ENCODE results near the gene MYO1D. TPM values are rescaled to one million over a fixed set of nuclear protein-coding genes. Genes with fewer than 3 reads are reported as not detected.

MYO1D gene
- total and polyA plus RNA-seq, 2 of the 13 experiments (the other 11 are each of a cell fraction or from before 2014, with no cell fraction given): 13.2 to 17.3 TPM

- ATAC-seq: no peak
- Histone ChIP-seq H3K79me2 (ENCODE audit: insufficient read depth, low read length) (no peaks in the 10 kb centered on the region), H3K27me3 (ENCODE audit: control insufficient read depth in 1 of 2, insufficient read depth in 2 of 2, low read length in 2 of 2) (no peaks in the 10 kb centered on the region), H4K20me1 (ENCODE audit: insufficient read depth, low read length) (no peaks in the 10 kb centered on the region; the same call in 1 of the 2 replicates), H3K27ac (ENCODE audit: extremely low read length, insufficient read depth, low read length) (no peak overlapping the region), H2AFZ (ENCODE audit: low read length) (no peak overlapping the region), H3K4me2 (ENCODE audit: low read depth, low read length) (no peak overlapping the region), H3K4me3 (replicated peaks in 1 of 3; ENCODE audit: insufficient read depth in 1 of 3, low read depth in 2 of 3, low read length in 3 of 3) (no peak overlapping the region), H3K4me1 (ENCODE audit: insufficient read depth, low read length) (no peaks in the 10 kb centered on the region), H3K9ac (ENCODE audit: insufficient read depth, low read depth, low read length) (no peak overlapping the region), H3K36me3 (replicated peaks in 1 of 2; ENCODE audit: control insufficient read depth in 1 of 2, insufficient read depth in 2 of 2, low read length in 2 of 2) (no peaks in the 10 kb centered on the region), H3K9me3 (ENCODE audit: low read length) (no peaks in the 10 kb centered on the region)
- 89% methylated on average over 3 of the region's 3 CpGs for WGBS (ENCODE audit: low lambda C conversion rate)
- no peak for TF ChIP-seq PREB (CRISPR knock-in tag; IDR thresholded peaks at IDR 0.05)
- TF ChIP-seq, protein P1, sequence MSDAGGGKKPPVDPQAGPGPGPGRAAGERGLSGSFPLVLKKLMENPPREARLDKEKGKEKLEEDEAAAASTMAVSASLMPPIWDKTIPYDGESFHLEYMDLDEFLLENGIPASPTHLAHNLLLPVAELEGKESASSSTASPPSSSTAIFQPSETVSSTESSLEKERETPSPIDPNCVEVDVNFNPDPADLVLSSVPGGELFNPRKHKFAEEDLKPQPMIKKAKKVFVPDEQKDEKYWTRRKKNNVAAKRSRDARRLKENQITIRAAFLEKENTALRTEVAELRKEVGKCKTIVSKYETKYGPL (CRISPR knock-in tag; IDR thresholded peaks at IDR 0.05): no peak
- no peak for TF ChIP-seq ZNF839 (CRISPR knock-in tag; IDR thresholded peaks at IDR 0.05; ENCODE audit: borderline replicate concordance)
- no peak for TF ChIP-seq FOXO1 (CRISPR knock-in tag; IDR thresholded peaks at IDR 0.05)
- TF ChIP-seq MAZ (IDR thresholded peaks at IDR 0.05; ENCODE audit: borderline replicate concordance, low read depth, low read length): no peak
- no peak for TF ChIP-seq MAZ (CRISPR knock-in tag; IDR thresholded peaks at IDR 0.05; ENCODE audit: low read depth)
- TF ChIP-seq ZNF331 (CRISPR knock-in tag; IDR thresholded peaks at IDR 0.05): no peak
- TF ChIP-seq PAXIP1 (CRISPR knock-in tag; conservative IDR thresholded peaks at IDR 0.05): no peak
- TF ChIP-seq IRX3 (CRISPR knock-in tag; IDR thresholded peaks at IDR 0.05; ENCODE audit: borderline replicate concordance, low read depth): no peak
- TF ChIP-seq ZFP36 (IDR thresholded peaks at IDR 0.05; ENCODE audit: borderline replicate concordance, low read depth, low read length, partially characterized antibody): no peak
- TF ChIP-seq ZBTB8A (CRISPR knock-in tag; IDR thresholded peaks at IDR 0.05; ENCODE audit: borderline replicate concordance, low read depth): no peak
- TF ChIP-seq, protein P2, sequence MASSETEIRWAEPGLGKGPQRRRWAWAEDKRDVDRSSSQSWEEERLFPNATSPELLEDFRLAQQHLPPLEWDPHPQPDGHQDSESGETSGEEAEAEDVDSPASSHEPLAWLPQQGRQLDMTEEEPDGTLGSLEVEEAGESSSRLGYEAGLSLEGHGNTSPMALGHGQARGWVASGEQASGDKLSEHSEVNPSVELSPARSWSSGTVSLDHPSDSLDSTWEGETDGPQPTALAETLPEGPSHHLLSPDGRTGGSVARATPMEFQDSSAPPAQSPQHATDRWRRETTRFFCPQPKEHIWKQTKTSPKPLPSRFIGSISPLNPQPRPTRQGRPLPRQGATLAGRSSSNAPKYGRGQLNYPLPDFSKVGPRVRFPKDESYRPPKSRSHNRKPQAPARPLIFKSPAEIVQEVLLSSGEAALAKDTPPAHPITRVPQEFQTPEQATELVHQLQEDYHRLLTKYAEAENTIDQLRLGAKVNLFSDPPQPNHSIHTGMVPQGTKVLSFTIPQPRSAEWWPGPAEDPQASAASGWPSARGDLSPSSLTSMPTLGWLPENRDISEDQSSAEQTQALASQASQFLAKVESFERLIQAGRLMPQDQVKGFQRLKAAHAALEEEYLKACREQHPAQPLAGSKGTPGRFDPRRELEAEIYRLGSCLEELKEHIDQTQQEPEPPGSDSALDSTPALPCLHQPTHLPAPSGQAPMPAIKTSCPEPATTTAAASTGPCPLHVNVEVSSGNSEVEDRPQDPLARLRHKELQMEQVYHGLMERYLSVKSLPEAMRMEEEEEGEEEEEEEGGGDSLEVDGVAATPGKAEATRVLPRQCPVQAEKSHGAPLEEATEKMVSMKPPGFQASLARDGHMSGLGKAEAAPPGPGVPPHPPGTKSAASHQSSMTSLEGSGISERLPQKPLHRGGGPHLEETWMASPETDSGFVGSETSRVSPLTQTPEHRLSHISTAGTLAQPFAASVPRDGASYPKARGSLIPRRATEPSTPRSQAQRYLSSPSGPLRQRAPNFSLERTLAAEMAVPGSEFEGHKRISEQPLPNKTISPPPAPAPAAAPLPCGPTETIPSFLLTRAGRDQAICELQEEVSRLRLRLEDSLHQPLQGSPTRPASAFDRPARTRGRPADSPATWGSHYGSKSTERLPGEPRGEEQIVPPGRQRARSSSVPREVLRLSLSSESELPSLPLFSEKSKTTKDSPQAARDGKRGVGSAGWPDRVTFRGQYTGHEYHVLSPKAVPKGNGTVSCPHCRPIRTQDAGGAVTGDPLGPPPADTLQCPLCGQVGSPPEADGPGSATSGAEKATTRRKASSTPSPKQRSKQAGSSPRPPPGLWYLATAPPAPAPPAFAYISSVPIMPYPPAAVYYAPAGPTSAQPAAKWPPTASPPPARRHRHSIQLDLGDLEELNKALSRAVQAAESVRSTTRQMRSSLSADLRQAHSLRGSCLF (CRISPR knock-in tag; IDR thresholded peaks at IDR 0.05; ENCODE audit: borderline replicate concordance): no peak
- BruUV-seq (replicated peaks): no TSS peak
- ChIA-PET POLR2A (no interaction called here), CTCF (ENCODE audit: low intra/inter-chr PET ratio, low total read pairs) (no interaction called here)
- intact Hi-C loops (cut with micrococcal nuclease; ENCODE audit: unreplicated experiment): no loop called here
- no peak for DNase-seq (ENCODE audit: low spot score)
- in situ Hi-C loops (cut with HindIII; ENCODE audit: extremely low pct_ligation_motif_present, low pct_unique_long_range_greater_than_20kb): no loop called here
- FAIRE-seq: no peak
Observed at GRCh38 chr17:32855620-32856019, 21.3 kb downstream of the MYO1D start.

Measured in HepG2 (cell line).